Naive thymus-derived CD8-positive, alpha-beta T cell (primary cell): ENCODE results near the gene FAM53A. TPM values are rescaled to one million over a fixed set of nuclear protein-coding genes. Genes with fewer than 3 reads are reported as not detected.

Source experiments
- ATAC-seq, 2 donors: fragments of 150-1000 bp; cut with Tn5 transposase in 1 of 2; sonication (Bioruptor Pico), chemical (Tn5 transposase) in 1 of 2; 1 replicate in 1 of 2; 2 replicates in 1 of 2; pipeline ENCODE4 v1.10.0; 2021; ENCODE audit warnings: mild to moderate bottlenecking in 2 of 2, moderate library complexity in 2 of 2
- POLR2A ChIA-PET: fragments of 350-600 bp; sonication (Branson Sonifier 250); formaldehyde crosslinking; loops from one replicate; lab custom pipeline; 2021; ENCODE audit warnings: antibody characterized with exemption; lab: Charles Lee
- DNase-seq, 10 donors: peaks; one replicate each; pipeline versions ENCODE4 v3.0.0 to v3.0.0-alpha.2; 2020 to 2022
- H3K27ac Mint-ChIP-seq, 10 donors: one replicate each; pipeline ENCODE4 v1.8.0; 2020 to 2022; ENCODE audit warnings: mild to moderate bottlenecking in 10 of 10, mixed read lengths in 10 of 10, moderate library complexity in 4 of 10, inconsistent platforms in 1 of 10
- H3K27me3 Mint-ChIP-seq, 5 donors: one replicate each; pipeline ENCODE4 v1.8.0; 2021 to 2022; ENCODE audit warnings: mixed read lengths in 5 of 5
- H3K36me3 Mint-ChIP-seq, 3 donors: one replicate each; pipeline ENCODE4 v1.8.0; 2020 to 2022; ENCODE audit warnings: mixed read lengths in 3 of 3, mild to moderate bottlenecking in 2 of 3, inconsistent platforms in 1 of 3
- H3K4me1 Mint-ChIP-seq, 4 donors: one replicate each; pipeline ENCODE4 v1.8.0; 2021 to 2022; ENCODE audit warnings: mixed read lengths in 4 of 4
- H3K4me3 Mint-ChIP-seq, 10 donors: one replicate each; pipeline ENCODE4 v1.8.0; 2020 to 2022; ENCODE audit warnings: mild to moderate bottlenecking in 10 of 10, mixed read lengths in 10 of 10, moderate library complexity in 6 of 10, inconsistent platforms in 1 of 10
- H3K9me3 Mint-ChIP-seq, 9 donors: one replicate each; pipeline ENCODE4 v1.8.0; 2020 to 2022; ENCODE audit warnings: mixed read lengths in 9 of 9, mild to moderate bottlenecking in 3 of 9, inconsistent platforms in 1 of 9, moderate library complexity in 1 of 9
- polyA plus RNA-seq, 3 donors: library from polyadenylated mRNA; unstranded; fragments of 300-500 nt; fragmentation: Illumina TruSeq; gene quantifications; one replicate each; pipeline ENCODE4 v1.2.3, GENCODE V29; 2021
- total RNA-seq, 8 experiments: library from RNA in 2 of 8; stranded (reverse) in 2 of 8; gene quantifications; one replicate each; pipeline ENCODE4 v1.2.3 and lab custom pipeline; 2021 to 2026

Gene FAM53A
- total and polyA plus RNA-seq, 5 experiments from 2014 or later = 0.64 to 1.7 (median 1.2) TPM

DNA sequence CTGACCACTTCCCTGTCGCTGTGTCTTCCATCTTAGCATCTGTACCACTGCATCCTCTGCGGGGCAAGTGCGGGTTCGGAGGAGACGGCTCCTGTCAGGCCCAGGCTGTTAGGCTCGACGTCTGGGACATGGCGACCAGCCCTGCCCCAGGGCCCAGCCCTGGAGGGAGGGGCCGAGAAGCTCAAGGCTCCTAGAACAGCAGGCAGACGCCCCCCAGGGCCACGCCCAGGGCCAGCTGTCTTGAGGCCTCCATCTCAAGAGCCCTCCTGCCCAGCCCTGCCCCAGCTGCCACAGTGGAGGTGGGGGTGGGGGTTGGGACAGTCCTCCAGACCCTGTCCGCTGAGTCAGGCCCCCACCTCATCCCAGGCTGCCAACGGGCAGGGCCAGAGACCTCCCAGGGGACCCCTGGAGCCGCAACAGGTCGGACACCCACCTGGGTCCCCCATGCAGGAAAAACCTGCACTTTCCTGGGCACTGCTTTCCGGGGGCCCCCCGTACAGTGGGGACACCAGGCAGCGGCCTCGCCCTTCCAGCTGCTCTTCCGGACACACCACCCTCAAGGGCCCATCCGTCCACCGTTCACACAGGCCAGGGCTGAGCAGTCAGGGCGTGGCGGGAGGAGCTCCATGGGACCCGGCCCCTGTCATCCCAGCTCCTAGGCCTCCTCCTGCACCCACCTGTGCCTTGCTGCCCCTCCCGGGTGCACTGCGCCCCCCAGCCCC is 83.1 kb downstream of the FAM53A start:
- POLR2A ChIA-PET = no interaction called here
- no peaks in the 10 kb centered on the region for H3K36me3 Mint-ChIP-seq
- peak overlapping the region in 2 of 10 donors; percentile 10 to 36 for H3K4me3 Mint-ChIP-seq
- H3K27me3 Mint-ChIP-seq = peaks cover 0 to 10% (median 0%) of the 10 kb centered on the region in 5 donors
- no peaks in the 10 kb centered on the region for H3K9me3 Mint-ChIP-seq
- peaks cover 3 to 33% (median 22%) of the 10 kb centered on the region in 4 donors for H3K4me1 Mint-ChIP-seq
- ATAC-seq (no peak), DNase-seq (peak in 2 of 10 donors; percentile 3 to 57)
- peak overlapping the region in 1 of 10 donors; percentile 85 for H3K27ac Mint-ChIP-seq

DNA sequence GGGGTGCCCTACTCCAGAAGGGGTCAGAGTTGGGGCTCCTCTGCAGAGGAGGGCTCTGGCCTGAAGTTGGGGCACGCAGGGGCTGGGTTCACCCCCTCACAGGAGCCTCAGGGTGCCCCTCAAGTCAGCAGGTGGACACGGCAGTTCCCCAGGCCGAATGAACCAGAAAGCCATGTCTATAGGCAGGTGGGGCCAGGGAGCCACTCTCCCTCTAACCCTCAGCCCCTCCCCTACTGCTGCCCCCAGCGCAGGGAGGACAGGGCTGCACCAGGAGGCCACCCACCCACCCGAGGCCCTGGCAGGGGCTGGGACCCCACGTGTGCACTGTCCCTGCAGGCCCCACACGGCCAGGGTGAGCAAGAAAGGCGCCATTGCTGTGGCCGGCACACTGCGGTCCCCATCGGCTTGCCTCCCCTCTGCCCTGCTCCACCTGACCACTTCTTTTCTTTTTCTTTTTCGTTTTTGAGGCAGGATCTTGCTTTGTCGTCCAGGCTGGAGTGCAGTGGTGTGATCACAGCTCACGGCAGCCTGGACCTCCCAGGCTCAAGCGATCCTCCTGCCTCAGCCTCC is 83.8 kb downstream of the FAM53A start:
- ATAC-seq (no peak), DNase-seq (no peak)
- no peaks in the 10 kb centered on the region for H3K9me3 Mint-ChIP-seq
- H3K27me3 Mint-ChIP-seq = peaks cover 0 to 10% (median 0%) of the 10 kb centered on the region in 5 donors
- POLR2A ChIA-PET = no interaction called here
- H3K4me1 Mint-ChIP-seq = peaks cover 3 to 27% (median 18%) of the 10 kb centered on the region in 4 donors
- peak overlapping the region in 1 of 10 donors; percentile 85 for H3K27ac Mint-ChIP-seq
- H3K36me3 Mint-ChIP-seq = no peaks in the 10 kb centered on the region
- peak overlapping the region in 3 of 10 donors; percentile 10 to 63 (median 36) for H3K4me3 Mint-ChIP-seq

DNA sequence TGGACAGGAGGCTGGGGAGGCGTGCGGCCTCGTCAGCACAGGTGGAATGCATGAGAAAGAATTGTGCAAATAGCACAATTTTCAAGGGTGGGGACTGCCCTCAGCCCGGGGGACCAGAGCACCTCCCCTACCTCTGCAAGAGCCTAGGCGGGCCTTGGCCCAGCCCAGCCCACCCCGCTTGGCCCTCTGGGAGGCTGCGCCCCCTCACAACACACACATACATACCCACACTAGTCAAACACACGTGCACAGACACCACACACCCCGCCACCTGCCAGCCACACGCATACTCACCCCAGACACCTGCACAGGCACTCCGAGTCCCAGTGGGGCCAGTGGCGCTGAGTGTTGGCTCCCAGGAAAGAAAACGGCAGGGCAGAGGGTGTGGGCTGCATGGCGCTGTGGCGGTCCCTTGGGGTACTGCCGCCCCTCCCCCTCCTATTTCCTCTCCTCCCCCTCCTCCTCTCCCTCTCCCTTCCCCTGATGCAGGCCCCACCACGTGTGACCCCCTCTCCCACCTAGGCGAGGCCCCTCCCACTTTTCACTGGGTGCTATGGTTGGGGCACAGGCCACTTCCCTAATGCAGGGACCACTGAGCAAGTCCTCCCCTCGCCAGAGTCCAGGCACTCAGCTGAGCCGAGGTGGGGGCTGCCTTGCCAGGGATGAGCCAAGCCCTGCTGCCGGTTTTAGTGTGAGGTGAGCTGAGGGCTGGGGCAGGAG is 84.5 kb downstream of the FAM53A start:
- POLR2A ChIA-PET = no interaction called here
- H3K27ac Mint-ChIP-seq = peak overlapping the region in 3 of 10 donors; percentile 29 to 88 (median 56)
- ATAC-seq = peak in 1 of 2 donors; percentile 28

GRCh38 chr4:1599026-1599481 is 85.1 kb downstream of the FAM53A start:
- H3K9me3 Mint-ChIP-seq = peaks cover 0 to 1% (median 0%) of the 10 kb centered on the region in 9 donors
- H3K4me1 Mint-ChIP-seq = peaks cover 2 to 19% (median 11%) of the 10 kb centered on the region in 4 donors
- DNase-seq = peak in 1 of 10 donors; percentile 62
- H3K4me3 Mint-ChIP-seq = peak overlapping the region in 2 of 10 donors; percentile 63 to 77
- H3K27ac Mint-ChIP-seq = no peak overlapping the region
- no peaks in the 10 kb centered on the region for H3K36me3 Mint-ChIP-seq
- no peak for ATAC-seq
- POLR2A ChIA-PET = no interaction called here
- H3K27me3 Mint-ChIP-seq = peaks cover 0 to 10% (median 0%) of the 10 kb centered on the region in 5 donors

More for the DNA sequence above, 84.5 kb downstream of the FAM53A start:
- Mint-ChIP-seq H3K36me3 (no peaks in the 10 kb centered on the region), H3K9me3 (no peaks in the 10 kb centered on the region), H3K4me1 (peaks cover 3 to 22% (median 12%) of the 10 kb centered on the region in 4 donors), H3K4me3 (peak overlapping the region in 5 of 10 donors; percentile 22 to 77 (median 62)), H3K27me3 (peaks cover 0 to 10% (median 0%) of the 10 kb centered on the region in 5 donors)
- DNase-seq = peak in 2 of 10 donors; percentile 2 to 57

GRCh38 chr4:1598206-1599025 is 85.7 kb downstream of the FAM53A start:
- Mint-ChIP-seq H3K36me3 (no peaks in the 10 kb centered on the region), H3K9me3 (peaks cover 0 to 1% (median 0%) of the 10 kb centered on the region in 9 donors), H3K27ac (peak overlapping the region in 7 of 10 donors; percentile 40 to 86 (median 56)), H3K4me1 (peaks cover 2 to 19% (median 10%) of the 10 kb centered on the region in 4 donors), H3K4me3 (peak overlapping the region in 8 of 10 donors; percentile 21 to 74 (median 48)), H3K27me3 (peaks cover 0 to 10% (median 0%) of the 10 kb centered on the region in 5 donors)
- ATAC-seq (no peak), DNase-seq (peak in 1 of 10 donors; percentile 47)
- POLR2A ChIA-PET = interaction anchor here (0.6 kb wide), 2 partner anchors 8 to 10 kb away, joined by 3 to 5 read pairs; no protein-coding TSS in a partner anchor

GRCh38 chr4:1597021-1597931 is 86.8 kb downstream of the FAM53A start:
- no peak overlapping the region for H3K27ac Mint-ChIP-seq
- peaks cover 0 to 4% (median 0%) of the 10 kb centered on the region in 5 donors for H3K27me3 Mint-ChIP-seq
- peaks cover 0 to 1% (median 0%) of the 10 kb centered on the region in 9 donors for H3K9me3 Mint-ChIP-seq
- no peak overlapping the region for H3K4me3 Mint-ChIP-seq
- ATAC-seq (no peak), DNase-seq (peak in 2 of 10 donors; percentile 2 to 57)
- POLR2A ChIA-PET = interaction anchor here (0.6 to 1.7 kb wide), 2 partner anchors 9 to 17 kb away, joined by 5 to 6 read pairs; no protein-coding TSS in a partner anchor
- no peaks in the 10 kb centered on the region for H3K36me3 Mint-ChIP-seq
- peaks cover under 1 to 17% (median 8%) of the 10 kb centered on the region in 4 donors for H3K4me1 Mint-ChIP-seq

DNA sequence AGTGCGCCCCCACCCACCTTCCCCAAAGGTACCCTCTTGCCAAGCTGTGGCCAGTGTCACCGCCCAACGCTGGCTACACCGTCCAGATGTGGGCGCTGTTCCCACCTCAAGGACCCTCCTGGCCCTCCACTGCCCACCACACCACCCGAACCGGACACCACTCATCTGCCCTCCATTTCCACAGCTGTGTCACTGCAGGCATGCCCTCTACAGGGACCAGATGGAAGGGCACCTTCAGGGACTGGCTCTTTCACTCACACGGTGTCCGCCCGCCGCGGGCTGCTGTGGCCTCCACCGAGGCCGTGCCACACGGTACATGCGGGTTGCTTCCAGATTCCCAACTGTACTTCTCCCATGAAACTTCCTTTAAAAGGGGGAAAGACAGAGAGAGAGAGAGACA is 87.7 kb downstream of the FAM53A start:
- Mint-ChIP-seq H3K36me3 (no peaks in the 10 kb centered on the region), H3K4me1 (peaks cover 0 to 17% (median 8%) of the 10 kb centered on the region in 4 donors), H3K4me3 (no peak overlapping the region), H3K27ac (peak overlapping the region in 3 of 10 donors; percentile 9 to 81 (median 36)), H3K9me3 (peaks cover 0 to 3% (median 0%) of the 10 kb centered on the region in 9 donors), H3K27me3 (peaks cover 0 to 3% (median 0%) of the 10 kb centered on the region in 5 donors)
- ATAC-seq (no peak), DNase-seq (no peak)
- POLR2A ChIA-PET = interaction anchor here (1.7 kb wide), 1 partner anchor 16 kb away, joined by 6 read pairs; no protein-coding TSS in a partner anchor

DNA sequence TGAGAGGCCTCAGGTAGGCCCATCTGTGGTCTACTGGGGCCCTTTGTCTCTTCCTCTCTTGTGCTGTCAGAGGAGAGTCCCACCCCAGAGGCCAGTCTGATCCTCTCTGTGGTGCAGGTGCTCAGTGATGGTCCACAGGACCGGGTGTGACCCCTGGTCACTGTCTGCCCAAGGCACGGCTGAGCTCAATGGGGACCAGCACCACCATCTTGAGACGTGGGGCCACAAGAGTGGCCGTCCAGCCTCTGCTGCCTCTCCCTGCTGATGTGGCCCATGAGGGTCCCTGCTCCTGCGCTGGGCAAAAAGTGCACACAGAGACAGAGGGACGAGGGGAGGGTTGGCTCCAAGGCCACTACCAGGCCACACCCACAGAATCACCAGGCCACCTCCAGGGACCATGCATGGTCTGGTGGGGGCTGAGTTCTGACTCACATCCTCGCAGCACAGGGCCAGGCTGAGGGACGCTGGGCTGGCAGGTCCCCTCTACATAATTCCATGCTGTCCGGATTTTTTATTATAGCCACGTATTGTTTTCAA is 88.3 kb downstream of the FAM53A start:
- no peak overlapping the region for H3K27ac Mint-ChIP-seq
- no peak overlapping the region for H3K4me3 Mint-ChIP-seq
- no peak for DNase-seq
- peaks cover 0 to 17% (median 8%) of the 10 kb centered on the region in 4 donors for H3K4me1 Mint-ChIP-seq
- H3K27me3 Mint-ChIP-seq = peaks cover 0 to 3% (median 2%) of the 10 kb centered on the region in 5 donors
- ATAC-seq = no peak
- H3K9me3 Mint-ChIP-seq = peaks cover 0 to 8% (median 4%) of the 10 kb centered on the region in 9 donors
- H3K36me3 Mint-ChIP-seq = peaks cover 0 to 4% (median 4%) of the 10 kb centered on the region in 3 donors
- POLR2A ChIA-PET = interaction anchor here (1.7 kb wide), 1 partner anchor 16 kb away, joined by 6 read pairs; no protein-coding TSS in a partner anchor

GRCh38 chr4:1594871-1595788 is 89.0 kb downstream of the FAM53A start:
- POLR2A ChIA-PET = interaction anchor here (1.7 kb wide), 1 partner anchor 15 kb away, joined by 6 read pairs; no protein-coding TSS in a partner anchor
- H3K9me3 Mint-ChIP-seq = peaks cover 0 to 14% (median 8%) of the 10 kb centered on the region in 9 donors
- peaks cover 0 to 9% (median 4%) of the 10 kb centered on the region in 3 donors for H3K36me3 Mint-ChIP-seq
- ATAC-seq (no peak), DNase-seq (peak in 1 of 10 donors; percentile 60)
- peaks cover 0 to 14% (median 6%) of the 10 kb centered on the region in 4 donors for H3K4me1 Mint-ChIP-seq
- H3K27me3 Mint-ChIP-seq = peaks cover 0 to 4% (median 2%) of the 10 kb centered on the region in 5 donors
- H3K4me3 Mint-ChIP-seq = no peak overlapping the region
- H3K27ac Mint-ChIP-seq = no peak overlapping the region
